Small intestine (tissue), 7 donors: Measurements from ENCODE around the gene GRIPAP1. TPM values are rescaled to one million over a fixed set of nuclear protein-coding genes. Genes with fewer than 3 reads are reported as not detected.

ENCODE experiments used
- DNase-seq, 2 donors: peaks; one replicate each; pipeline versions ENCODE4 v3.0.0 to v3.0.0-alpha.2; 2013
- FAIRE-seq: peaks from 2 replicates; lab custom pipeline; 2012; peaks lifted over from hg19 to GRCh38; lab: Jason Lieb, UNC
- H3K27ac ChIP-seq, 3 donors: one replicate each; pipeline ENCODE4 v1.5.1; 2013; ENCODE audit warnings: low read length in 2 of 3, mild to moderate bottlenecking in 2 of 3, control low read depth in 1 of 3, inconsistent platforms in 1 of 3, low read depth in 1 of 3, moderate library complexity in 1 of 3
- H3K27me3 ChIP-seq, 3 donors: one replicate each; pipeline ENCODE4 v1.6.1; 2013; ENCODE audit warnings: low read length in 3 of 3, inconsistent platforms in 1 of 3; ENCODE audit not compliant: control insufficient read depth in 3 of 3, insufficient read depth in 3 of 3
- H3K36me3 ChIP-seq, 3 donors: one replicate each; pipeline ENCODE4 v1.6.1; 2013; ENCODE audit warnings: low read length in 3 of 3, inconsistent platforms in 1 of 3, low read depth in 1 of 3, mild to moderate bottlenecking in 1 of 3, moderate library complexity in 1 of 3; ENCODE audit not compliant: control insufficient read depth in 3 of 3, insufficient read depth in 2 of 3
- H3K4me1 ChIP-seq, 3 donors: one replicate each; pipeline ENCODE4 v1.6.1; 2013; ENCODE audit warnings: low read length in 2 of 3, inconsistent platforms in 1 of 3, low read depth in 1 of 3, mild to moderate bottlenecking in 1 of 3, moderate library complexity in 1 of 3; ENCODE audit not compliant: control insufficient read depth in 3 of 3, insufficient read depth in 2 of 3
- H3K4me3 ChIP-seq, 3 donors: one replicate each; pipeline ENCODE4 v1.5.1; 2013; ENCODE audit warnings: low read length in 3 of 3, control low read depth in 1 of 3, inconsistent platforms in 1 of 3, low read depth in 1 of 3, mild to moderate bottlenecking in 1 of 3, moderate library complexity in 1 of 3
- H3K9me3 ChIP-seq, 2 donors: one replicate each; pipeline ENCODE4 v1.6.1; 2013; ENCODE audit warnings: low read depth in 1 of 2, low read length in 1 of 2; ENCODE audit not compliant: control insufficient read depth in 2 of 2, insufficient read depth in 1 of 2
- WGBS, 3 donors: extraction: QIAGEN DNeasy Blood & Tissue Kit; methylation state at CpG; one replicate each; pipeline ENCODE4 v1.1.7; 2013; 5-methylcytosine and 5-hydroxymethylcytosine counted together
- polyA plus RNA-seq, 4 donors: library from polyadenylated mRNA; stranded (reverse) in 3 of 4; unstranded in 1 of 4; fragments of 200-250 nt in 3 of 4; fragments of 120-200 nt in 1 of 4; gene quantifications; one replicate each; pipeline versions ENCODE4 v1.2.1 to v1.2.3, GENCODE V29; 2013
- donor health status: healthy with polysubstance abuse.
- donor health status: control.
- donor health status: control.
- donor health status: Bipolar disorder and iron deficiency.
- donor health status: healthy.

The GRIPAP1 gene
- polyA plus RNA-seq, 4 donors: 18.1 to 43.1 (median 26.5) TPM

- WGBS, 3 donors: 67 to 87% (median 68%) methylated on average over 2 of the region's 2 CpGs
- H3K4me1 ChIP-seq: peaks cover 3 to 42% (median 4%) of the 10 kb centered on the region in 3 donors
- peaks cover 0 to 38% (median 0%) of the 10 kb centered on the region in 3 donors for H3K36me3 ChIP-seq
- no peak for FAIRE-seq
- DNase-seq: no peak
- H3K9me3 ChIP-seq: no peaks in the 10 kb centered on the region
- no peaks in the 10 kb centered on the region for H3K27me3 ChIP-seq
- H3K4me3 ChIP-seq: no peak overlapping the region
- peak overlapping the region in 2 of 3 donors; percentile 36 to 85 for H3K27ac ChIP-seq
Observed at GRCh38 chrX:48942895-48943294, 59.2 kb downstream of the GRIPAP1 start.

- H3K4me1 ChIP-seq: peaks cover 3 to 58% (median 4%) of the 10 kb centered on the region in 3 donors
- H3K36me3 ChIP-seq: peaks cover 0 to 49% (median 3%) of the 10 kb centered on the region in 3 donors
- H3K27ac ChIP-seq: peak overlapping the region; percentile 38 to 93 (median 85)
- no peak overlapping the region for H3K4me3 ChIP-seq
- FAIRE-seq (no peak), DNase-seq (no peak)
- no peaks in the 10 kb centered on the region for H3K9me3 ChIP-seq
- no peaks in the 10 kb centered on the region for H3K27me3 ChIP-seq
- WGBS, 3 donors: 76 to 84% (median 81%) methylated on average over 2 of the region's 2 CpGs
Observed at GRCh38 chrX:48940404-48940955, 61.6 kb downstream of the GRIPAP1 start.

GRCh38 chrX:48939524-48940228 is 62.4 kb downstream of the GRIPAP1 start:
- peaks cover 0 to 52% (median 3%) of the 10 kb centered on the region in 3 donors for H3K36me3 ChIP-seq
- no peak overlapping the region for H3K4me3 ChIP-seq
- peaks cover 3 to 58% (median 4%) of the 10 kb centered on the region in 3 donors for H3K4me1 ChIP-seq
- DNase-seq: peak in 1 of 2 donors; percentile 25
- no peak for FAIRE-seq
- H3K27me3 ChIP-seq: no peaks in the 10 kb centered on the region
- H3K27ac ChIP-seq: peak overlapping the region; percentile 24 to 93 (median 85)
- H3K9me3 ChIP-seq: no peaks in the 10 kb centered on the region
- 44 to 60% (median 52%) methylated on average over 3 of the region's 3 CpGs for WGBS, 3 donors

- peak overlapping the region; percentile 24 to 93 (median 85) for H3K27ac ChIP-seq
- H3K36me3 ChIP-seq: peaks cover 0 to 54% (median 3%) of the 10 kb centered on the region in 3 donors
- no peaks in the 10 kb centered on the region for H3K9me3 ChIP-seq
- no peak overlapping the region for H3K4me3 ChIP-seq
- peaks cover 3 to 58% (median 4%) of the 10 kb centered on the region in 3 donors for H3K4me1 ChIP-seq
- 25 to 29% (median 27%) methylated on average over 1 of the region's 1 CpG for WGBS, 3 donors
- no peak for DNase-seq
- no peaks in the 10 kb centered on the region for H3K27me3 ChIP-seq
- FAIRE-seq: no peak
Observed at GRCh38 chrX:48938721-48939425, 63.2 kb downstream of the GRIPAP1 start.

- 32 to 48% (median 33%) methylated on average over 8 to 9 of the region's 9 CpGs for WGBS, 3 donors
- Histone ChIP-seq H3K27ac (peak overlapping the region in 2 of 3 donors; percentile 50 to 78), H3K4me3 (no peak overlapping the region), H3K4me1 (peaks cover 3 to 51% (median 4%) of the 10 kb centered on the region in 3 donors), H3K9me3 (no peaks in the 10 kb centered on the region), H3K27me3 (no peaks in the 10 kb centered on the region), H3K36me3 (peaks cover 0 to 60% (median 3%) of the 10 kb centered on the region in 3 donors)
- peak; percentile 41 to 57 for DNase-seq
- no peak for FAIRE-seq
Observed at GRCh38 chrX:48937054-48937907, 64.8 kb downstream of the GRIPAP1 start.

- FAIRE-seq (no peak), DNase-seq (no peak)
- H3K36me3 ChIP-seq: peaks cover 0 to 61% (median 3%) of the 10 kb centered on the region in 3 donors
- peaks cover 3 to 50% (median 4%) of the 10 kb centered on the region in 3 donors for H3K4me1 ChIP-seq
- WGBS, 3 donors: 76 to 87% (median 83%) methylated on average over 8 of the region's 8 CpGs
- peak overlapping the region in 2 of 3 donors; percentile 50 to 78 for H3K27ac ChIP-seq
- no peaks in the 10 kb centered on the region for H3K27me3 ChIP-seq
- H3K4me3 ChIP-seq: no peak overlapping the region
- no peaks in the 10 kb centered on the region for H3K9me3 ChIP-seq
Observed at GRCh38 chrX:48936429-48937053, 65.5 kb downstream of the GRIPAP1 start.

- FAIRE-seq: no peak
- peak overlapping the region in 1 of 3 donors; percentile 11 for H3K27ac ChIP-seq
- 85 to 100% (median 90%) methylated on average over 1 of the region's 1 CpG for WGBS, 3 donors
Observed at GRCh38 chrX:48935301-48935670, 66.8 kb downstream of the GRIPAP1 start.

More at GRCh38 chrX:48935301-48935670, 66.8 kb downstream of the GRIPAP1 start:
- no peak for DNase-seq
- Histone ChIP-seq H3K4me1 (peaks cover 0 to 39% (median 0%) of the 10 kb centered on the region in 3 donors), H3K9me3 (no peaks in the 10 kb centered on the region), H3K4me3 (no peak overlapping the region), H3K27me3 (no peaks in the 10 kb centered on the region), H3K36me3 (peaks cover 0 to 56% (median 3%) of the 10 kb centered on the region in 3 donors)
